Amniotic epithelial cell (primary cell): ENCODE data around the gene ARHGAP8.
"Not testable (repeated sequence)": the region's sequence is repeated elsewhere in the genome, so short reads cannot be mapped to it uniquely, and the experiment has no call there.

Experiments used
- DNase-seq: peaks from one replicate; pipeline ENCODE4 v3.0.0-alpha.2; 2010; ENCODE audit warnings: low read depth

Gene ARHGAP8

DNA sequence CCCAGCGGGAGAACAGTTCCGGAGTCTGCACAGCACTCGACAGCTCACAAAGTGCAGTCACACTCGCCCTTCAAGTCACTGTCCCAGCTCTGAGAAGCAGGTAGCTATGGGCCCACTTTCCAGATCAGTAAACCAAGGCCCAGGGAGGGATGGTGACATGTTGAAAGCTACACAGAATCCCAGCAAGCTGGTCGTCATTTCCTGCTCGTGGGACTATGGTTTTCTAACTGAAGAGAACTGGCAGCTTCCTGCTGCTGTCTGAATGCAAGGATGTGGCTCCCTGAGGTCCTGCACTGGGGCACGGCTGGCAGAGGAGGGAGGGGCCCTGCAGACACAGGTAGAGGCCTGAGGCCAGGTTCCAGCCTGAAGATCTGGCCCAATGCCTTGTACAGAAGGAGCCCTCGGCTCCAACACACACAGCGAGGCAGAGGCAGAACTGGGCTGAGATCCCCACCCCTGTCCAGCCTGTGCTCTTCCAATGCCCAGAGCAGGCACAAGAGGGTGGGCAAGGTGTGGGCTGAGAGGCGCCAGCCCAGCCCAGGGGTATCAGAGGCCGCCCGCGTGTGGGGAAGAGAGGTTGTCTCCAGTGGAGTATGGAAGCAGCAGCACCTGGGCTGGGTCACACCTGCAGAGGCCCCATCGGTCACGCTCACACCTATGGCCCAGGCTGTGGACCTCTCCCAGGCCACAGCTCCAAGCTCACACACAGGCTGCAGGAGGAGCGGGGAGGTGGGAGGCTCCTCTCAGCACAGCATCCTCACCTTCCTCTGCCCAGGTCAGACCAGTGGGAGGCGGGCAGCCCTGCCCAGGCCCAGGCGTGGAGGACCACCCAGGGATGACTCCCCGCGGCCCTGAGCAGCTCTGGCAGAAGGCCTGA is 138.3 kb downstream of the ARHGAP8 start:
- DNase-seq: no peak

DNA sequence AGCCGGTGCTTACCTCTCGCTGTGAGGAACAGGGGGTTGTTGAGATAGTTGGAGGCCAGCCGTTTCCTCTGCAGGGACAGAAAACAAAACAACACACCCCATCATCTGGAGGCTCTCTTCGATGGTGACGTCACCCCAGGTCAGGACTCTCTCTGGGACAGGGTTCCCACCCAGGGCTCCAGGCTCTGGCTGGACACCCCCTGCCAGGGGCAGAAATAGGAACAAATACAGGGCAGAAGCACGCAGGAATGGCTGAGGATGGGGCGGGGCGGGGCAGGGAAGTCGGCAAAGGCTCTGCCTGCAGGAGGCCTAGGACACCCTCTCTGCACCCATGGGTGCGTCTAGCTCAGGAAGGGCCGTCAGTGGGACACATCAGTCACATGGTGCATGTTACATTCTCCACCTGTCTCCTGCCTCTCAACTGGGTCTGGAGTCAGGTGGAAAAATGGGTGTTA is 138.9 kb downstream of the ARHGAP8 start:
- no peak for DNase-seq

DNA sequence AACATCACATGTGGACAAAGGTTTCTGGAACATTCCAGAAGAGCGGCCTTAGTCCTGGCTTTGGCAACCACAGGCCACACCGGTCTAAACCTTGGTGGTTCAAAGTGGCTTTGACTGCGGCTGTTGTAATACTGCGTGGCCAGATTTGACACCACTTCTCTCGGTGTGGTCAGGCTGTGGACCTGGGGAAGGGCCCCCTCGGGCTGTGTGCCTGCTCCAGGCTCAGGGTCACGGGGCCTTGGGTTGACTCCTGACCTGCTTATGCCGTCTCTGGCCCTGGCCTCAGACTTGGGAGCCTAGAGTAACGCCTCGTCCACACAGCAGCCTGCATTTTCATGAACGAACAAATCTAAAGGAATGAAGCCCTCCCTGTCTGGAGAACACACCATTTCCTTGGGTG is 139.4 kb downstream of the ARHGAP8 start:
- no peak for DNase-seq

DNA sequence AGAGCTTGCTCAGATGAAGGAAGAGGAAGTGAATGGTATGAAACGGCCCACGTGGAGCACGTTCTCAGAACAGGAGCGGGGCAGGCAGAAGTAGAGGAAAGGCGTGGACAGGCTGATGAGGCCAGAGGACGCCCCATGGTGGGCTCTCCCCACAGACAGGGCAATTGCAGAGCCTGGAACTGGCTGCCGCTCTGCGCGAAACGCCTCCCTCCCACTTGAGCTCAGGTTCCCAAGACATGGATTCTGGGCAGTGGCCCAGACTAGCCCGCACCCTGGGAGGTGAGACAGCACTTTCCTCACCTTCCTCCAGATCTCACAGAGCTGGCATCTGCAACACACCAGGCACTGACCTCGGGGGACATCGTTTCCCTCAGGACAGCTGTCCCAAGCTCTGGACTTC is 139.9 kb downstream of the ARHGAP8 start:
- DNase-seq: no peak

GRCh38 chr22:44892803-44893730 is 140.7 kb downstream of the ARHGAP8 start:
- DNase-seq: no peak

DNA sequence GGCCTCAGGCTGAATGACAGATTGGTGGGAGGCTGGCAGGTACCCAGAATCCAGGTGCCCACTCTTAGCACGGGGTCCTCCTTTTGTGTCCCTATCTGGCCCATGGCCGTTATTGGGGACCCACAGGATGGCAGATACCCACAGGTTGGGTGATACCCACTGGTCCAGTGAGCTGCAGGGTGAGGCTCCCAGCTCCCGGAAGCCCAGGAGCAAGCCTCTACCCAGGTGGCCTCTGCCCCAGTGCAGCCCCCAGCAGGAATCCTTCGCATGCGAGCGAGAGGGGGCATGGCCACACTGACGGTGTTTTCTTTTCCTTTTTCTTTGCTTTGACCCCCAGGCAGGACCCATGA is 141.3 kb downstream of the ARHGAP8 start:
- DNase-seq: no peak

DNA sequence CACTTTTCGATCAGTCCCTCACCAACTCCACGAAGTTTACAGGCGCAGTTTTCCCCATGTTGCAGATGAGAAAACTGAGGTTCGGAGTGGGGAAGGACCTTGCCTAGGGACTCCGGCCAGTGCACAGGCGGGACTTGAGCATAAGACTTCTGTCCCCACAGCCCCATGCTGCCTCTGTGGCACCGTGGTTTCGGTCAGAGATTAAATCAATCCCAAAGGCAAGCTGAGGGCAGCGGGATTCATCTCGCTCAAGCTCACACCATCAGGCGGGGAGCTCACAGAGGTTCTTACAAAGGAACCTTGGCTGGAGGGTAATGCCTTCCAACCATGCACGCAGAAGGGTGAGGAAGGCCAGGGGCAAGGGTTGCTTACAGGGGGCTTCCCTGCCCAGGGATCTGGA is 141.9 kb downstream of the ARHGAP8 start:
- DNase-seq: no peak

DNA sequence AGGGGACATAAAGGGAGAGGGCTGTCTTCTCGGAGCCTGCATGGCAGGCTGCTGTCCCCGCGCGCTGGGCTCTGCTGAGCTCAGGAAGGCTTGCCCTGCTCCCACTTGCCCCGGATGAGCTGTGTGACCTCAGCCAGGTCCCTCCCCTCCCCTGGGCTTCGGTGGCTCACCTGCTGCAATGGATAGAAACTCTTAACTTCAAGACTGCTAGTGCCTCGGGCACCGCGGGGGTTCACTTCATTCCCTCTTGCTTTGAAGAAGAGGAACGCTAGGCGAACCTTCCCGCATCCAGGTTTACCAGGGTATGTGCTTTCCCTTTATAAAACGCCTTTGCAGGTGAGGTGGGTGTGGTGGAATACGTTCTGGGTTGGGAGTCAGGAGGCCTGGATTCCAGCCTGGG is 142.4 kb downstream of the ARHGAP8 start:
- DNase-seq: no peak

- no peak for DNase-seq
Observed at GRCh38 chr22:44895296-44896055, 143.1 kb downstream of the ARHGAP8 start.

DNA sequence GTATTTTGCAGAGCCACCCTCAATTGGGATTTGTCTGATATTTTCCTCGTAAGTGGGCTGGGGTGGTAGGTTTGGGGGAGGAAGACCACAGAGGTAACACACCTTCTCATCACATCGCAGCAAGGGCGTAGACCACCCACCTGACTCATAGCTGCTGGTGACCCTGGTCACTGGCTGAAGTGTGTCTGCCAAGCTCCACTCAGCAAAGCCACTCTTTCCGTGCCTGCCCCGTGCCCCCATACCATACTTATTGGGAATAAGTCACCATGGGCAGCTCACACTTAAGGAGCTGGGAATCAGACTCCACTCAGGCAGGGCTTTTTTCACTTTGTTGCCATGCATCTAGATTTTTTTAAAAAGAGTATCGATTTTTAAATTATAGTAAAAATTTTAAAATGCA is 145.9 kb downstream of the ARHGAP8 start:
- no peak for DNase-seq

- DNase-seq: peak; percentile 11
Observed at GRCh38 chr22:44901301-44901700, 148.9 kb downstream of the ARHGAP8 start.

- DNase-seq: not testable (repeated sequence)
Observed at GRCh38 chr22:44903164-44903563, 150.8 kb downstream of the ARHGAP8 start.

- DNase-seq: not testable (repeated sequence)
Observed at GRCh38 chr22:44904492-44905152, 152.2 kb downstream of the ARHGAP8 start.

DNA sequence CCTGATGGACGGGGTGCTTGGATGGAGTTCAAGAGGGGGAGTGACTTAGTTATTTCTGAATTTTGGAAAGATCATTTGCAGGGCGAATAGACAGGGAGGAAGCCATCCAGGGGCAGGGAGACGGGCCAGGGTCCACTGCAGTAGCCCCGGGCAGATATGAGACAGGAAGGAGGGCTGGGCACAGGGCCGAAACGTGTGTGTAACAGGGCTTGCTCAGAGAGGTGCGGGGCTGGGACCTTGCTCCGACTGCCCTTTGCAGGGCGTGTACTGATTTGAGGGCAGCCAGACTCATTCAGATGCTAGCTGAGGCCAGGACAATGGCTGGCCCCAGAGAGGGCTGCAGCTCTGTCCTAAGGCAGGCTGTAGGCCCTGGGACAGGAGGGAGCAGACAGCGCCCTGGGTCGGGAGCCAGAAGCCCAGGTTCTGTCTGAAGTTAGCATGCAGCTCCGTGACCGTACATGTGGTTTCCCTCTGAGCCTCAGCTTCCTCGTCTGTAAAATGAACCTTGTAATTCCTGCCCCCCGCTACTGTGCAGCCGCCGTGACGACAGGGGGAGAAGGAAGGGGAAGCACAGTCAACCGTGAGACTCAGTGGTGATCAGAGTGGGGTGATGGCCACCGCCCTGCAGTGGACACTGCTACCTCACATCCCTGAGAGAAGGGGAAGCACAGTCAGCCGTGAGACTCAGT is 154.0 kb downstream of the ARHGAP8 start:
- DNase-seq: no peak

DNA sequence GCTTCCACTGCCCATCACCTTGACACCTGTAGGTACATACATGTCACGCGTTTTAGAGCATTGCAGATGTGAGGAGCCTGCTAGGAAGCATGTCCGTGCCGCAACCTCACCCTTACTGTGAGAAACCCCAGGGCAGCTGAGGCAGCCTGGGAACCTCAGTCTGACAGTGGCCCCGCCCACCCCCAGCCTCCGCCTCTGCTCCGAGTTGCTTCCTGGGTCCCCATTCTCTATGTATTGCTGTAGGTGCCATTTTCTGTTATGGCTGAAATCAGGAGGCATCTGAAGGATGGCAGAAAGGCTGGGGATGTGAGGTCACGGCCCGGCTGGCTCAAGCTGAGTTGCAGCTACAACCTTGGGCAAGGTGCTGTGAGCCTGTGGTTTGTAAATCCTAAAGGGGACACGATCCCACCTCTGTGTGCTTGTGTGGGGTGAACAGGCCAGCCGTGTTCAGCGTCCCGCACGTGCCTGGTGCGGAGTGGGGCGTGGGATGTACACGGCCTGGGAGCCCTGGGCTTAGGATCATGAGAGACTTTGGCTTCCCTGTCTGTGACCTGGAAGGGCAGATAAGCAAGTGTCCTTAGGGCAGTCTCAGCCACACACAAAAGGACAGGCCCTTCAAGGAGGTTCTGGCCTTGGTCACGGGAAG is 154.7 kb downstream of the ARHGAP8 start:
- DNase-seq: no peak

DNA sequence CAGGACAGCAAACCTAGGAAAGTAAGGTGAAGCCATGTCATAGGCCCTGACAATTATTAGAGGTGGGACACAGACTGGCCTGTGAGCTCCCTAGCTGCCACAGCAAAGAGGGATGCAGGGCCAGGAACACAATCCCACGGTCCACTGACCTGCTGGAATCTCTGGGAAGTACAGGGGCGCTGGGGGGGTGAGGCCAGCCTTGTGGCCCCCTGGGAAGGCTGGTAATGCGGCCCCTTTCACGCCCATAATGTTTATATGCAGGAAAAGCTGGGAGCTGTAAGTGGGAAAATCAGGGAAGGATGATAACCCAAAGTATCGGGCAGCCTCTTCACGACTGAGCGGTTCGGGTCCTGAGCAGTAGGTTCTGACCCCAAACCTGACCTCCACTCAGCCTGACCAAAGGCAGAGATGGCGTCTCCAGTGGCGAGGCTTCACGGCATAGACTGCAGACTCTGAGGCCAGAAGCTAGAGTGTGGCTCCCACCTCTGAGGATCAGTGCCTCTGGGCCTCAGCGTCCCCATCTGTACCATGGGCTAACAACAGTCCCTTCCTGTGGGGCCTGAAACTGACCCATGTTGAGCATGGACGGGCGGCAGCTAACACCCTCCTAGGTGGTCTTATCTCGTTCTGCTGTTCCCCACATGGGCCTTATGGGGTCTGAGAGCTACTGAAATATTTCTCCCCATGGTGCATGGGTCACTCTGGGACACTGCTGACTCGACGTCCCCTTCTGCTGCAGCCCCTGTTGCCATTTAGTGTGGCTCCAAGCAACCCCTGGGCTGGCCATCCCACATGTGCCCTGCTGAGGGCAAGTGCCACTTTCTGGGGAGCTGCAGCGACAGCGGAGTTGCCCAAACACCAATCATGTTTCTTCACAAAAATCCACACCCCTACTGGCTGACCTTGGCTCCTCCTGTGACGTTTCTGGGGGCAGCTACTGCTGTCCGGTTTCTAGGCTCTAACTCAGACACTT is 155.7 kb downstream of the ARHGAP8 start:
- DNase-seq: no peak

DNA sequence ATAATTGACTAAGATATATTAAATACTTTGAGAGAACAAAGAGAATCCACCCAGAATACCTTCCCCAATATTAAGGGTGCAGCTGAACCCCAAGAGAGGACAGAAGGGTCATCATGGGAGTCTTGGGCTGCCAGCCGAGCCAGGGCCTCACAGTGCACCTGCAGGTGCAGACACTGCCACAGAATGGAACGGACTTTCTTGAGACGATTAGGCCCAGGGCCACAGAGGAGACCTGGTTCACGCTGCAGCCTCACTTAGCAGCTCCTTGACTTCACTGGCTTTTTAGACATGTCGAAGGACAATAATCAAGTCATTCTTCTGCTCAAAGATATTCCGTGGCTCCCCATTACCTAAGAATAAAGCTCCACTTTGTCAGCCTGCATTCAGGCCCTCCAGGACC is 156.9 kb downstream of the ARHGAP8 start:
- DNase-seq: no peak
